ENCODE data around the gene PPM1B. TPM values are rescaled to one million over a fixed set of nuclear protein-coding genes. Genes with fewer than 3 reads are reported as not detected.
"Not testable (repeated sequence)": the region's sequence is repeated elsewhere in the genome, so short reads cannot be mapped to it uniquely, and the experiment has no call there.

The PPM1B gene
- total RNA-seq, 2 donors from 2014 or later, result 50.8 to 77.9 TPM

DNA sequence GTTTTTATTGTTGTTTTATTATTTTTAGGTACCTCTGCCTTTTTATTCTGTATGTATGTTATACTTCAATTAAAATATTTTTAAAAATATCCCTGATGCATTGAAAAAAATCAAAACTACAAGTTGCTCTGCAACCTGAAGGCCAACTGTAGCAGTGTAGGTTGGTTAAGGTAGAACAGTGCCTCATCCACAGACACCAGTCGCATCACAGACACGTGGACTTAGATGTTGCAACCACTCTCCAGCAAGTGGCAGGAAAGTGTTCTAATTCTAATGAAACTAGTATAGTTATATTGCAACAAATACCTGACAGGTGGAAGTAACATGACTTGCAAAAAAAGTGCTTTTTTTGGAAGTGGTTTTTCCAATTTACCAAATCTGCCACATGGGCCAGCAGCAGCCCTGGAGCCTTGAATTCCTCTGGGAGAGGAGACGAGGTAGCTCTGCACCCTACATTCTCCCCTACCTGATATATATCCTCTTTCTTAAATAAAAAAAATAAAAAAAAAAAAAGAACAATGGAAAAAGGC lies 78.2 kb downstream of the PPM1B start:
- intact Hi-C loops (cut with DNase I), result no loop called here
- Histone ChIP-seq H3K4me3 (no peak overlapping the region), H3K36me3 (no peaks in the 10 kb centered on the region), H3K4me1 (no peaks in the 10 kb centered on the region), H3K27me3 (no peaks in the 10 kb centered on the region), H3K9ac (ENCODE audit: low read depth in 2 of 2, low read length in 2 of 2) (no peak overlapping the region), H3K9me3 (no peaks in the 10 kb centered on the region), H3K27ac (no peak overlapping the region)
- DNase-seq, result no peak
- TF ChIP-seq, protein P1, sequence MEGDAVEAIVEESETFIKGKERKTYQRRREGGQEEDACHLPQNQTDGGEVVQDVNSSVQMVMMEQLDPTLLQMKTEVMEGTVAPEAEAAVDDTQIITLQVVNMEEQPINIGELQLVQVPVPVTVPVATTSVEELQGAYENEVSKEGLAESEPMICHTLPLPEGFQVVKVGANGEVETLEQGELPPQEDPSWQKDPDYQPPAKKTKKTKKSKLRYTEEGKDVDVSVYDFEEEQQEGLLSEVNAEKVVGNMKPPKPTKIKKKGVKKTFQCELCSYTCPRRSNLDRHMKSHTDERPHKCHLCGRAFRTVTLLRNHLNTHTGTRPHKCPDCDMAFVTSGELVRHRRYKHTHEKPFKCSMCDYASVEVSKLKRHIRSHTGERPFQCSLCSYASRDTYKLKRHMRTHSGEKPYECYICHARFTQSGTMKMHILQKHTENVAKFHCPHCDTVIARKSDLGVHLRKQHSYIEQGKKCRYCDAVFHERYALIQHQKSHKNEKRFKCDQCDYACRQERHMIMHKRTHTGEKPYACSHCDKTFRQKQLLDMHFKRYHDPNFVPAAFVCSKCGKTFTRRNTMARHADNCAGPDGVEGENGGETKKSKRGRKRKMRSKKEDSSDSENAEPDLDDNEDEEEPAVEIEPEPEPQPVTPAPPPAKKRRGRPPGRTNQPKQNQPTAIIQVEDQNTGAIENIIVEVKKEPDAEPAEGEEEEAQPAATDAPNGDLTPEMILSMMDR (IDR thresholded peaks at IDR 0.05), result no peak

DNA sequence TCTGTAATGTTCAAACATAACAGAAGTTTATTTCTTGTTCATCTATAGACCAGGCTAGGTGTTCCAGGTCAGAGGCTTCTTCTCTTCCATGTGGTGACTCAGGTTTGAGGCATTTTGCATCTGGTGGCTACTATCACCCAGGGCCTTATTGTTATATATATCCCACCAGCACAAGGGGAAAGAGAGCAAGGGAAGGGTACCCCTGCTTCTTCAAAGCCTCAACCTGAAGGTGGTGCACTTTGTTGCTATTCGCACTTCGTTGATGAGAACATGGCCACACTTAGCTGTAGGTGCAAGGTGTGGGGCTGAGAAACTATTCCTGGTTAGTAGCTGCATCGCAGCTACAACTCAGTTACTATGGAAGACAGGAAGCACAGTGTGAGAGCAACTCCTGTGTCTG lies 79.2 kb downstream of the PPM1B start:
- no peak overlapping the region for H3K9ac ChIP-seq (ENCODE audit: low read depth in 2 of 2, low read length in 2 of 2)
- H3K36me3 ChIP-seq, result no peaks in the 10 kb centered on the region
- H3K27me3 ChIP-seq, result no peaks in the 10 kb centered on the region
- H3K4me3 ChIP-seq, result no peak overlapping the region
- TF ChIP-seq, protein P1 (IDR thresholded peaks at IDR 0.05), result no peak
- intact Hi-C loops (cut with DNase I), result no loop called here
- no peaks in the 10 kb centered on the region for H3K4me1 ChIP-seq
- no peaks in the 10 kb centered on the region for H3K9me3 ChIP-seq
- DNase-seq, result no peak
- no peak overlapping the region for H3K27ac ChIP-seq

DNA sequence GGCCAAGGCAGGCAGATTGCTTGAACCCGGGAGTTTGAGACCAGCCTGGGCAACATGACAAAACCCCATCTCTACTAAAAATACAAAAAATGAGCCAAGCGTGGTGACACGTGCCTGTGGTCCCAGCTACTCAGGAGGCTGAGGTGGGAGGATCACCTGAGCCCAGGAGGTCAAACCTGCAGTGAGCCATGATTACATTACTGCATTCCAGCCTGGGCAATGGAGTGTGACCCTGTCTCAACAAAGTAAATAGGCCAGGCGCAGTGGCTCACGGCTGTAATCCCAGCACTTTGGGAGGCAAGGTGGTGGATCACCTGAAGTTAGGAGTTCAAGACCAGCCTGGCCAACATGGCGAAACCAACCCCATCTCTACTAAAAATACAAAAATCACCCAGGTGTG lies 80.6 kb downstream of the PPM1B start:
- H3K27me3 ChIP-seq; H3K9ac ChIP-seq (ENCODE audit: low read depth in 2 of 2, low read length in 2 of 2); H3K4me1 ChIP-seq; intact Hi-C loops (cut with DNase I); H3K36me3 ChIP-seq; DNase-seq; H3K9me3 ChIP-seq; H3K4me3 ChIP-seq; H3K27ac ChIP-seq: not testable (repeated sequence)

DNA sequence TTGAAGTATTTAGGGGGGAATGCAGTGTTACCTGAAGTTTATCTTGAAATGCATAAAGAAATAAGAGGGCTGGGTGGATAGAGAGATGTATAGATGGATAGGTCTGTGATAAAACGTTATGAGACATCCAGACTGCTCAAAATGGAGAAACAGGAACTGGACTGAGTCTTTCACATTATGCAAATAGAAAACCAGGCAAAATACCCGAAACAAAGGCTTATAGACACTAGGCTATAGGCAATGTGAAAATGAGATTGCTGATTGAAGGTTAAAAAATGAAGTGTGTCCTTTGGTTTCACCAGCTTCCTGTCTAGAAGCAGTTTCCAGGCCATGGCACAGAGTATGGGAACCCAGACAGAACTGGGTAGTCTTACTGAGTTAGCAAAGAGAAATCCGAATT lies 81.7 kb downstream of the PPM1B start:
- Histone ChIP-seq H3K4me1 (no peaks in the 10 kb centered on the region), H3K9ac (ENCODE audit: low read depth in 2 of 2, low read length in 2 of 2) (no peak overlapping the region), H3K27ac (no peak overlapping the region), H3K9me3 (no peaks in the 10 kb centered on the region), H3K36me3 (no peaks in the 10 kb centered on the region), H3K27me3 (no peaks in the 10 kb centered on the region), H3K4me3 (no peak overlapping the region)
- intact Hi-C loops (cut with DNase I), result no loop called here
- DNase-seq, result no peak
- TF ChIP-seq, protein P1 (IDR thresholded peaks at IDR 0.05), result no peak

DNA sequence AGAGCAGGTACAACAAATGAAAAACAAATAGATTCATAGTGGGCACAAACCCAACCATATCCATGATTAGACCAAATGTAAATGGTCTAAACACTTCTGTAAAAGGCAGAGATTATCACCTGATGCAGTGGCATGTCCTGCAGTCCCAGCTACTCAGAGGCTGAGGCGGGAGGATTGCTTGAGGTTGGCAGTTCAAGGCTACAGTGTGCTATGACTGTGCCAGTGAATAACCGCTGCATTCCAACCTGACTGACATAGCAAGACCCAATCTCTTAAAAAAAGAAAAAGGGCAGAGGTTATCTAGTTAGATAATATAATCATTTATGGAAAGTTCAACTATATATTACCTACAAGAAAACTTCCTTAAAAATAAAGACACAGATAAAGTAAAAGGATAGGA lies 85.3 kb downstream of the PPM1B start:
- DNase-seq, result no peak
- Histone ChIP-seq H3K36me3 (no peaks in the 10 kb centered on the region), H3K4me1 (no peaks in the 10 kb centered on the region), H3K9ac (ENCODE audit: low read depth in 2 of 2, low read length in 2 of 2) (no peak overlapping the region), H3K4me3 (no peak overlapping the region), H3K9me3 (no peaks in the 10 kb centered on the region), H3K27me3 (no peaks in the 10 kb centered on the region), H3K27ac (no peak overlapping the region)
- intact Hi-C loops (cut with DNase I), result no loop called here
- TF ChIP-seq, protein P1 (IDR thresholded peaks at IDR 0.05), result no peak

DNA sequence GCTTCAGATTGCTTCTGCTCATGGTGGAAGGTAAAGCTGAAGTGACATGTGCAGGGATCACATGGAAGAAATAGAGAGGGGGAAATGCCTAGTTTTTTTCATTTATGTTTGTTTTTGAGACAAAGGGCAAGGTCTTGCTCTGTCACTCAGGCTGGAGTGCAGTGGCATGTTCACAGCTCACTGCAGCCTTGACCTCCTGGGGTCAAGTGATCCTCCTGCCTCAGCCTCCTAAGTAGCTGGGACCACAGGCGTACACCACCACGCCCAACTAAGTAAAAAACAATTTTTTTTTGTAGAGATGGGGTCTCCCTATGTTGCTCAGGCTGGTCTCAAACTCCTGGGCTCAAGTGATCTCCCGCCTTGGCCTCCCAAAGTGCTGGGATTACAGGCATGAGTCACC lies 87.0 kb downstream of the PPM1B start:
- H3K9me3 ChIP-seq; H3K9ac ChIP-seq (ENCODE audit: low read depth in 2 of 2, low read length in 2 of 2); H3K27me3 ChIP-seq; H3K27ac ChIP-seq; DNase-seq; H3K36me3 ChIP-seq; H3K4me1 ChIP-seq; intact Hi-C loops (cut with DNase I); H3K4me3 ChIP-seq: not testable (repeated sequence)

DNA sequence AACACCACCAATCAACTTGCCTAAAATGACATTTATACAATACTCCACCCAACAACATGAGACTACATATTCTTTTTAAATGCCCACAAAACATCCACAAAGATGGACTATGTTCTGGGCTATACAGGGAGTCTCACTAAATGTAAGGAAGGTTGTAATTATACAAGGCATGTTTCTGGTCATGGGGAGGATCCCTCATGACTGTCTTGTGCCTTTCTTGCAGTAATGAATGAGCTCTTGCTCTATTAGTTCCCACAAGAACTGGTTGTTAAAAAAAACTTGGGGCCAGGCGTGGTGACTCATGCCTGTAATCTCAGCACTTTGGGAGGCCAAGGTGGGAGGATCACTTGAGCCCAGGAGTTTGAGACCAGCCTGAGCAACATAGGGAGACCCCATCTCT lies 89.1 kb downstream of the PPM1B start:
- H3K9ac ChIP-seq (ENCODE audit: low read depth in 2 of 2, low read length in 2 of 2); H3K27ac ChIP-seq; H3K4me1 ChIP-seq; H3K4me3 ChIP-seq; H3K27me3 ChIP-seq; intact Hi-C loops (cut with DNase I); H3K9me3 ChIP-seq; H3K36me3 ChIP-seq; DNase-seq: not testable (repeated sequence)
